GDM1 (cell line): Measurements from ENCODE around the gene NT5C3B.
"Not testable (repeated sequence)": the region's sequence is repeated elsewhere in the genome, so short reads cannot be mapped to it uniquely, and the experiment has no call there.

Source experiments
- DNase-seq: peaks from one replicate; lab custom pipeline; 2025; lab: John Stamatoyannopoulos, UW

The NT5C3B gene

DNA sequence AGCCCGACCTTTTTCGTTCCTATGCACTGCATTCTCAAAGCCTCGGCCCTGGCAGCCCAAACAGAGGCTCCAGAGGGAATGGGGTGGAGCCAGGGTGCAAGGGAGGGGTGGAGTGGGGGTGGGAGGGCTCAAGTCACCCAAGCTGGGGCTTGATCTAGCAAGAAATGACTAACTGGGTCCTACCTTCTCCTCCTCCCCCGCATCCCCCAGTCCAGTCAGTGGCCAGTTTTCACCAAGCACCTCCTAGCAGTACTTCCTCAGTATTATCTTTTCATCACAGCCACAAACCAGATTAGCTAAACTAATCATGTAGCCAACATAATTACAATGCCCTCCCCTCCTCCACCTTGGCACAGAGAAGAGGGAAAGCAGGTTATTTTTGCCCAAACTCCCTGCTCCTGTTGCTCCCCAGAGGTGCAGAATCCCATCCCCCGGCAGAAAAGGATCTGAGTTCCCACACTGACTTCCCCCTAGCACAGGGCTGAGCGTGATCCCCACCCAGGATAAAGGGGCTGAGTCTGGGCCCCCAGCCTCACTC is 51.8 kb downstream of the NT5C3B start:
- DNase-seq: peak; percentile 70

DNA sequence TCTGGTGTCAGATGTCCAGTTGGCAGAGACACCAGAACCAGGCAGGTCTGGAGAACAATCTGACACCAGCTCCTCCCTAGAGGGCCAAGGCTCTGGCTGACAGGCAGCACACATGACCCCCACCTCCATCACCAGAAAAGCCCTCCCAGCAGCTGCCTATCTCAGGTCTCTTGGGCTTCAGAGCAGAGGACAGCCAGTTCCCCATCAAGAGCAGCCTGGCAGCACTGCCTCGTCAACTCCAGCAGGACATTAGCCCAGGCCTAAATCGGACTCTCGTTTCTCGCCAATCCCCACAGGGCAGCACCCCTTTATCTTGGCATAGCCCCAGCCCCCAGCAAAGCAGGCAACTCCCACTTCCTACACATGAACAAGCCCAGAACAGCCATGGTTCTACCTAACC is 53.9 kb downstream of the NT5C3B start:
- DNase-seq: no peak

DNA sequence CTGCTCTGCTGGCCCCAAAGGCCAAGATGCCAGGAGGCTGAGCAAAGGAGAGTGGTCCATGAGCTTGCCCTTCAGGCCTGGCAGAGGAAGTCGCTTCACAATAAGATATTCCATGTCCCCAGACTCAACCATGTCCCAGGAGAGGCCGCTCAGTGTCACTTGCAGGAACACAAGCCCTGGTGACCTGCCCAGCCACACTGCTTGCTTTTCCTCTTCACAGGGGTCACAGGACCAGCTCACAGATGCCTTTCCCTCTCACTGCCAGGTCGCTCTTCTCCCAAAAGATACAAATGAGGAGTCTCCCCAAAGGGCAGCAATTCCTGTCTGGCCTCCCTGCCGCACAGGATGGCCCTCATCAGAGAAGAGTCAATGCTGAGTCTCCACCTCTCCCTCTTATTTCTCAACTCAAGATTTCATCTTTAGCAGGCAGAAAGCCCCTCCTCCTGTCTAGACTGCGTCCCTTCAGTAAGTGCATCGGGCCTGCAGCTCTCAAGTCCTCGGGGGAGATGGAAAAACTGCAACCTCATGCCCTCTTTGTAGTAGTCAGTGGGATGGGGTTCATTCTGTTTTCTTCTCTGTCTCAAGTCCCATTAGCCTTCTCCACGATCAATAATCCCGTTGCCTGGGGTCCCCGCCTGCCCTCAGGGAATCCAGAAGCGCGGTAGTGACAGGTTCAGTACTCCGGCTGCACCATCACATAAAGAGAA is 54.5 kb downstream of the NT5C3B start:
- DNase-seq: no peak

DNA sequence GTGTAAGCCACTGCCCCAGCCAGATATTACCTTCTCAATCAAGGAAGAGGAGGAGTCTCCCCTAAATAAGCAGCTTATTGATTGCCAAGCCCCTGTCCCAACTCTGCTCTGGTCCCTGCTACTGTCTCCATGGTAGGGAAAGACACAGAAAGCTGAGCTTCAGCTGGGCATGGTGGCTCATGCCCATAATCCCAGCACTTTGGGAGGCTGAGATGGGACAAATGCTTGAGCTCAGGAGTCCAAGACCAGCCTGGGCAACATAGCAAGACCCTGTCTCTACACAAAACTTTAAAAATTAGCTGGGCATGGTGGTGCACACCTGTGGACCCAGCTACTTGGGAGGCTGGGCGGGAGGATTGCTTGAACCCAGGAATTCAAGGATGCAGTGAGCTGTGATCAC is 56.1 kb downstream of the NT5C3B start:
- DNase-seq: no peak

DNA sequence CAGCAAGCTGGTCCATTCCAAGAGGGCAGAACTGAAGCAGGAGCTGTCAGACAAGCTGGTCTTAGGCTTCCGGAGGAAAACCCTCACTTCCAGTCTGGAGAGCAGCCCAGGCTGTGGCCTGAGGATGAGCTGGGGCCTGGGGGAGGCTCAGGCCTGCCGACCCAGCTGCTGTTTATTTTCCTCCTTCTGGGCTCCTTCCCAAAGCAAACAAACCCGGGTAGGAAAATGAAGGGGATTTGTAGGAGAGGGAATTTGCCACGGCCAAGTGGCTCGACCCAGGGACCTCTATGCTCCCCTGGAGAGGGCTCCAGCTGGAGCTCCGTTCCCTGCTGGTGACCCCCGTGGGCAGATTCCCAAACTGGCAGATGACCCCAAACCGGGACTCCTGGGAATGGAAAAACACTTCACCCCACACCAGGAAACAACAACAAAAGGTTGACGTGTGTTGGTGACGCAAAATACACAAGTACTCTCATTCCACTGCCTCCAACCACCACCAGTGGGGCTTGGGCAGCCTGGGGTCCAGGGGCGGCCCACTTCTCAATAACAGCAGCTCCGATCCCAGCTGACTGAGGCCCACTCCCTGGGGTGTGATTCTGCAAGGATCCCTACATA is 58.4 kb downstream of the NT5C3B start:
- DNase-seq: peak; percentile 44

DNA sequence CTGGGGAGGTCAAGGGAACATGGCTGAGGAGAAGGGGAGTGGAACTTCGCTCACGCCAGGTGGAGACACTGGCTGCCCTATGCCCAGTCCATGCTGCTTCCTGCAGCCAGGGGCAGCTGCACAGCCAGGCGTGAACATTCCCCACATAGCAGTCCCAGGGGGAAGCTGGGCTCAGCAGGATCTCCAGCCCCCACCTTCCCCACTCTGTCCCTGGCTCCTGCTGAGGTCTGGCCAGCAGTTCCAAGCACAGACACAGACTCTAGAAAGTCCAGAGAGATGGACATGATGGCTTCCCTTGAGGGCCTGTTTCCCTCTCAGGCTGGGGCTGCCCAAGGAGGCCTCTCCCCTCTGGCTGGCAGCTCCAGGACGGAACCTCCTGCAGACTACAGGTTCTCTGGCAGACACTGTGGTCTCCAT is 58.9 kb downstream of the NT5C3B start:
- no peak for DNase-seq

DNA sequence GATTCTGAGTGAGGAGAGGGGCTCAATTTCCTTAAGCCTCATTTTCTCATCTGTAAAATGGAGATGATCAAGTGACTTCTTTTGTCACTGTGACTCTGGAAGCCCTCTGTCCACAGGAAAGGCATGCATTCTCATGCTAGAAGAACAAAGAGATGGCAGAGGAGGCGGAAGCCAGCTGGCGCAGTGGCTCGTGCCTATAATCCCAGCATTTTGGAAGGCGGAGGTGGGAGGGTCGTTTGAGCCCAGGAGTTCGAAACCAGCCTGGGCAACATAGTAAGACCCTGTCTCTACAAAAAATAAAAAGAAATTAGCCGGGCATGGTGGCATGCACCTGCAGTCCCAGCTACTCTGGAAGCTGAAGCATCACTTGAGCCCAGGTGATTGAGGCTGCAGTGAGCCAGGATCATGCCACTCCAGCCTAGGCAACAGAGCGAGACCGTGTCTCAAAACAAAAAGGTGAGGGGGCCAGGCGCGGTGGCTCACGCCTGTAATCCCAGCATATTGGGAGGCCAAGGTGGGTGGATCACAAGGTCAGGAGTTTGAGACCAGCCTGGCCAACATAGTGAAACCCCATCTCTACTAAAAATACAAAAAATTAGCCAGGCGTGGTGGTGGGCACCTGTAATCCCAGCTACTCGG is 59.7 kb downstream of the NT5C3B start:
- DNase-seq: not testable (repeated sequence)

DNA sequence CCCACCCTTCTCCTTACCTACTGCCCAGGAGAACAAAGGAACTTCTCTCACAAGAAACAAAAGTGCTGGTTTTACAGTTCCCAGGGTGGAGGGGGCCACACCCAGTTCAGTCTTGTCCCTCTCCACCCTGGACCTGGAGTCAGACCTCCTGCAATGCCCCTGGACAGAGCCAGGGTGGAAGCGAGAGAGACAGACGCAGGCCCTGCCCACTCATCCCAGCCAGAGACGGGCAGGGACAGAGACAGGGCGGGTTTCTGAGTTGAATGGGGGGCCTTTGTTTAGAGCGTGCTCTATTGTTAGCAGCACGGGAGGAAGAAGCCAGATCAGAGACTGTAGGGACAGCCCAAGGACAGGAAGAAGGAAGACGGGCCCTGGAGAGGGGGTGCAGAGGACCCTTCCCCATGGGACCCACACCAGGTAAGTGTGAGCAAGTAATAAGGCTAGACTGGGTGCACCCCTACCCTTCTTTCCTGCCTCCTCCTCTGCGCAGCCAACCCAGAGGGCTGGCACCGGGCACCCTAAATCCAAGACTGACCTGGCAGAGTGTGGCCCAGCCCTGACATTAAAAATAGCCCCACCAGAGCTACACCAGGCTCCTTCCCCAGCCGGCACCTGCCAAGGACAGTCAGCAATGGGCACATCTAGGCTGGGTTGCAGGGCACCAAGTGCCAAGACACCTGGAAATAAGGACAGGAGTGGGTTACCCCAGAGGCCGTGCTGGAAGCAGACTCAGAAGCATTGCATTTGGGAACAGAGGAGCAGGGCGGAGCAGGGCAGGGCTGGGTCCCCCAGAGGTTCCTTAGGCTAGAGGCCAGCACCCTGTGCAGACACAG is 60.4 kb downstream of the NT5C3B start:
- no peak for DNase-seq
